ENCODE data around the gene GIGYF2.

DNA sequence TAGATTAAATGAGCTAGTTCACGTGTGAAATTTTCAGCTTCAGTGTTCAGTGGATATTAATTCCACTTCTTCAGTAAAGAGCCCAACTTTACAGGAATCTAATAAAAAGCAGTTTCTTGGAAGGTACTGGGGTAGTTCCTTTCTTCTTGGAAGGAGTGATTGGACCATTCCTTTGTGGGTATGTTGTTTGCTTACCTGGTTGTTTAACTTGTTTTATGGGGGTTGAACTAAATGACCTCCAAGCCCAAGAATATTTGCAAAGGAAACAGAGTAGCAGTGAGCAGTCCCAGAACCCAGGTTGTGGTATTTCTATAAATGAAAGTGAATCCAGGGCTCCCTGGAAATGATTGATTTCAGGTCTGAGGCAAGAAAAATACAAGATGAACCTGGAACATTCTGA, 47.8 kb downstream of the GIGYF2 start:
- TF ChIP-seq CTCF (IDR thresholded peaks at IDR 0.05; ENCODE audit: low read depth, low read length) (no peak), POLR2A (IDR thresholded peaks at IDR 0.05; ENCODE audit: extremely low read depth, insufficient read length) (no peak)

All from NB4 (cell line).